ENCODE measurements around the gene SNX6. TPM values are rescaled to one million over a fixed set of nuclear protein-coding genes. Genes with fewer than 3 reads are reported as not detected.

SNX6 gene
- total RNA-seq, 1 donor from 2014 or later = 365 TPM

- H3K9me3 Mint-ChIP-seq = no peaks in the 10 kb centered on the region
- Histone ChIP-seq H3K4me2 (no peak overlapping the region), H3K27ac (no peak overlapping the region), H3K4me3 (no peak overlapping the region), H3K9ac (no peak overlapping the region), H3K9me3 (ENCODE audit: low read depth) (no peaks in the 10 kb centered on the region), H2AFZ (replicated peaks) (no peak overlapping the region), H3K79me2 (ENCODE audit: low read depth) (no peaks in the 10 kb centered on the region), H3F3A (ENCODE audit: low read depth) (no peaks in the 10 kb centered on the region), H3K4me1 (no peaks in the 10 kb centered on the region), H4K20me1 (ENCODE audit: low read depth) (no peaks in the 10 kb centered on the region), H3K27me3 (no peaks in the 10 kb centered on the region), H3K36me3 (no peaks in the 10 kb centered on the region)
- H3K4me1 Mint-ChIP-seq = peaks cover 16% of the 10 kb centered on the region
- TF ChIP-seq, protein P1, sequence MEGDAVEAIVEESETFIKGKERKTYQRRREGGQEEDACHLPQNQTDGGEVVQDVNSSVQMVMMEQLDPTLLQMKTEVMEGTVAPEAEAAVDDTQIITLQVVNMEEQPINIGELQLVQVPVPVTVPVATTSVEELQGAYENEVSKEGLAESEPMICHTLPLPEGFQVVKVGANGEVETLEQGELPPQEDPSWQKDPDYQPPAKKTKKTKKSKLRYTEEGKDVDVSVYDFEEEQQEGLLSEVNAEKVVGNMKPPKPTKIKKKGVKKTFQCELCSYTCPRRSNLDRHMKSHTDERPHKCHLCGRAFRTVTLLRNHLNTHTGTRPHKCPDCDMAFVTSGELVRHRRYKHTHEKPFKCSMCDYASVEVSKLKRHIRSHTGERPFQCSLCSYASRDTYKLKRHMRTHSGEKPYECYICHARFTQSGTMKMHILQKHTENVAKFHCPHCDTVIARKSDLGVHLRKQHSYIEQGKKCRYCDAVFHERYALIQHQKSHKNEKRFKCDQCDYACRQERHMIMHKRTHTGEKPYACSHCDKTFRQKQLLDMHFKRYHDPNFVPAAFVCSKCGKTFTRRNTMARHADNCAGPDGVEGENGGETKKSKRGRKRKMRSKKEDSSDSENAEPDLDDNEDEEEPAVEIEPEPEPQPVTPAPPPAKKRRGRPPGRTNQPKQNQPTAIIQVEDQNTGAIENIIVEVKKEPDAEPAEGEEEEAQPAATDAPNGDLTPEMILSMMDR (IDR thresholded peaks at IDR 0.05) = no peak
- no peak for TF ChIP-seq EZH2 (IDR thresholded peaks at IDR 0.05)
- TF ChIP-seq EZH2phosphoT487 (IDR thresholded peaks at IDR 0.05) = no peak
- H3K27ac Mint-ChIP-seq = peak overlapping the region; percentile 67
- H3K27me3 Mint-ChIP-seq (ENCODE audit: insufficient read depth, low read depth) = peaks cover 2% of the 10 kb centered on the region
- H3K36me3 Mint-ChIP-seq = no peaks in the 10 kb centered on the region
- DNase-seq (ENCODE audit: low spot score) = no peak
- no peak overlapping the region for H3K4me3 Mint-ChIP-seq
Measured at GRCh38 chr14:34676516-34677211, 46.7 kb upstream of the SNX6 start.

- Mint-ChIP-seq H3K27ac (no peak overlapping the region), H3K4me3 (no peak overlapping the region), H3K4me1 (peaks cover 16% of the 10 kb centered on the region), H3K36me3 (no peaks in the 10 kb centered on the region), H3K27me3 (ENCODE audit: insufficient read depth, low read depth) (no peaks in the 10 kb centered on the region), H3K9me3 (no peaks in the 10 kb centered on the region)
- no peaks in the 10 kb centered on the region for H3K9me3 ChIP-seq (ENCODE audit: low read depth)
- no peaks in the 10 kb centered on the region for H3K79me2 ChIP-seq (ENCODE audit: low read depth)
- TF ChIP-seq, protein P1 (IDR thresholded peaks at IDR 0.05) = no peak
- no peak for TF ChIP-seq EZH2phosphoT487 (IDR thresholded peaks at IDR 0.05)
- TF ChIP-seq EZH2 (IDR thresholded peaks at IDR 0.05) = no peak
- H3K4me3 ChIP-seq = no peak overlapping the region
- no peak overlapping the region for H3K4me2 ChIP-seq
- no peaks in the 10 kb centered on the region for H3K36me3 ChIP-seq
- H4K20me1 ChIP-seq (ENCODE audit: low read depth) = no peaks in the 10 kb centered on the region
- no peak overlapping the region for H2AFZ ChIP-seq (replicated peaks)
- DNase-seq (ENCODE audit: low spot score) = no peak
- no peak overlapping the region for H3K27ac ChIP-seq
- H3F3A ChIP-seq (ENCODE audit: low read depth) = no peaks in the 10 kb centered on the region
- H3K9ac ChIP-seq = no peak overlapping the region
- H3K27me3 ChIP-seq = no peaks in the 10 kb centered on the region
- no peaks in the 10 kb centered on the region for H3K4me1 ChIP-seq
Measured at GRCh38 chr14:34673702-34674101, 43.8 kb upstream of the SNX6 start.

DNA sequence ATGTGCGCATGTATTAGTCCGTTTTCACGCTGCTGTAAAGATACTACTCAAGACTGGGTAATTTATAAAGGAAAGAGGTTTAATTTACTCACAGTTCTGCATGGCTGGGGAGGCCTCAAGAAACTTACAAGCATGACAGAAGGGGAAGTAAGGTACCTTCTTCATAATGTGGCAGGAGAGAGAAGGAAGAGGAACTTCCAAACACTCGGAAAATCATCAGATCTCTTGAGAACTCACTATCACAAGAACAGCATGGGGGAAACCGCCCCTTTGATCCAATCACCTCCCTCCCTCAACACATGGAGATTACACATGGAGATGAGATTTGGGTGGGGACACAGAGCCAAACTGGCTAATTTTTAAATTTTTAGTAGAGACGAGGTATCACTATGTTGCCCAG lies 41.8 kb upstream of the SNX6 start:
- H3K36me3 ChIP-seq = no peaks in the 10 kb centered on the region
- no peaks in the 10 kb centered on the region for H3K9me3 ChIP-seq (ENCODE audit: low read depth)
- Mint-ChIP-seq H3K9me3 (no peaks in the 10 kb centered on the region), H3K36me3 (no peaks in the 10 kb centered on the region), H3K4me3 (no peak overlapping the region), H3K27ac (no peak overlapping the region), H3K27me3 (ENCODE audit: insufficient read depth, low read depth) (no peaks in the 10 kb centered on the region), H3K4me1 (peaks cover 2% of the 10 kb centered on the region)
- no peak overlapping the region for H2AFZ ChIP-seq (replicated peaks)
- no peak overlapping the region for H3K4me3 ChIP-seq
- no peaks in the 10 kb centered on the region for H4K20me1 ChIP-seq (ENCODE audit: low read depth)
- H3K27ac ChIP-seq = no peak overlapping the region
- H3K9ac ChIP-seq = no peak overlapping the region
- no peak for DNase-seq (ENCODE audit: low spot score)
- no peak overlapping the region for H3K4me2 ChIP-seq
- TF ChIP-seq, protein P1 (IDR thresholded peaks at IDR 0.05) = no peak
- TF ChIP-seq EZH2 (IDR thresholded peaks at IDR 0.05) = no peak
- no peaks in the 10 kb centered on the region for H3K27me3 ChIP-seq
- H3K79me2 ChIP-seq (ENCODE audit: low read depth) = no peaks in the 10 kb centered on the region
- no peaks in the 10 kb centered on the region for H3F3A ChIP-seq (ENCODE audit: low read depth)
- no peaks in the 10 kb centered on the region for H3K4me1 ChIP-seq

Measured in neural progenitor cell (in vitro differentiated cells).